ENCODE results near the gene PERM1. TPM values are rescaled to one million over a fixed set of nuclear protein-coding genes. Genes with fewer than 3 reads are reported as not detected.
"Not testable (repeated sequence)": the region's sequence is repeated elsewhere in the genome, so short reads cannot be mapped to it uniquely, and the experiment has no call there.

Gene PERM1
- polyA plus RNA-seq, 1 donor: 0.22 TPM

DNA sequence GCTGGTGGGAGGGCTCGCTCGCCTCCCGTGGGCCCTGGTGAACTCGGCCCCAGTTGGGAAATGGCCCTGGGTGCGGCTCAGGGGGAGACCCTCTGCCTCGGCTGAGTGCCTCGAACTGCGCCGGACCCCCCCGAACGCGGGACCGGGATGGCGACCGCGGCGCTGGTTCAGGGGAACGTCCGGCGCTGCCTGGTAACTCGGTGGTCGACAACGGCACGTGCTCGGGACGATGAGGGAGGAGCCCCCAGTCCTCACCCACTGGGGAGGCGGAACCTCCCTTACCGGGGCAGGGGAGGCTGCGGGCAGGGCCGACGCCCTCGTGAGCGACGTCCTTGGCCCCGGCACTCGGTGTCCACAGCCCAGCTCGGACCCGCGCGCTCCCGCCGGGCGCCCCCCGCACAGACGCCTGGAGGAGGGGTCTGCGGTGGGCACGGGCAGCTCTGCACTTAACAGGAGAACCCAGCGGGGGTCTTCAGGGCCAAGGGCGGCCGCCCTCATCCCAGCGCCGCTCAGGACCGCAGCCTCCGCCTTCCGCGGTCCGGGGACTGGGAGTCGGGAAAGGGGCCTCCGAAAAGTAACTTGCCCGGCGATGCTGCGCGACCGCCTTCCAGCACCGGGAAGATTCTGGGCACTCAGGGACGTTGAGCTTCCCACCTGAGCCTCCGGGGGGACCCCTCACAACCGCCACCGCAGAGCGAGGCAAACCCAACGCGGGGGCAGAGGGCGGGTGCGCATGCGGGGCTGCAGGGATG is 16.3 kb upstream of the PERM1 start:
- Histone ChIP-seq H3K27ac (ENCODE audit: low read length) (no peak overlapping the region), H3K36me3 (ENCODE audit: control insufficient read depth, insufficient read depth, low read length) (no peaks in the 10 kb centered on the region), H3K9me3 (ENCODE audit: control insufficient read depth, low read depth, low read length) (peaks cover 17% of the 10 kb centered on the region), H3K4me3 (ENCODE audit: low read length) (no peak overlapping the region), H3K27me3 (ENCODE audit: control insufficient read depth, insufficient read depth, low read length) (peaks cover 57% of the 10 kb centered on the region), H3K4me1 (ENCODE audit: control insufficient read depth, insufficient read depth, low read length) (peaks cover 16% of the 10 kb centered on the region)
- no peak for DNase-seq
- no CpG with 5 or more reads among the region's 75 CpGs for WGBS (ENCODE audit: insufficient coverage, low lambda C conversion rate)

GRCh38 chr1:997713-997992 is 15.8 kb upstream of the PERM1 start:
- Histone ChIP-seq H3K4me1 (ENCODE audit: control insufficient read depth, insufficient read depth, low read length) (peaks cover 16% of the 10 kb centered on the region), H3K27me3 (ENCODE audit: control insufficient read depth, insufficient read depth, low read length) (peaks cover 57% of the 10 kb centered on the region), H3K36me3 (ENCODE audit: control insufficient read depth, insufficient read depth, low read length) (no peaks in the 10 kb centered on the region), H3K4me3 (ENCODE audit: low read length) (no peak overlapping the region), H3K9me3 (ENCODE audit: control insufficient read depth, low read depth, low read length) (peaks cover 22% of the 10 kb centered on the region), H3K27ac (ENCODE audit: low read length) (no peak overlapping the region)
- DNase-seq: no peak
- WGBS (ENCODE audit: insufficient coverage, low lambda C conversion rate): no CpG with 5 or more reads among the region's 3 CpGs

- H3K4me1 ChIP-seq (ENCODE audit: control insufficient read depth, insufficient read depth, low read length): peaks cover 16% of the 10 kb centered on the region
- WGBS (ENCODE audit: insufficient coverage, low lambda C conversion rate): no CpG with 5 or more reads among the region's 24 CpGs
- no peaks in the 10 kb centered on the region for H3K36me3 ChIP-seq (ENCODE audit: control insufficient read depth, insufficient read depth, low read length)
- H3K9me3 ChIP-seq (ENCODE audit: control insufficient read depth, low read depth, low read length): peaks cover 28% of the 10 kb centered on the region
- no peak overlapping the region for H3K4me3 ChIP-seq (ENCODE audit: low read length)
- no peak for DNase-seq
- peaks cover 57% of the 10 kb centered on the region for H3K27me3 ChIP-seq (ENCODE audit: control insufficient read depth, insufficient read depth, low read length)
- no peak overlapping the region for H3K27ac ChIP-seq (ENCODE audit: low read length)
Measured at GRCh38 chr1:996851-997712, 15.2 kb upstream of the PERM1 start.

DNA sequence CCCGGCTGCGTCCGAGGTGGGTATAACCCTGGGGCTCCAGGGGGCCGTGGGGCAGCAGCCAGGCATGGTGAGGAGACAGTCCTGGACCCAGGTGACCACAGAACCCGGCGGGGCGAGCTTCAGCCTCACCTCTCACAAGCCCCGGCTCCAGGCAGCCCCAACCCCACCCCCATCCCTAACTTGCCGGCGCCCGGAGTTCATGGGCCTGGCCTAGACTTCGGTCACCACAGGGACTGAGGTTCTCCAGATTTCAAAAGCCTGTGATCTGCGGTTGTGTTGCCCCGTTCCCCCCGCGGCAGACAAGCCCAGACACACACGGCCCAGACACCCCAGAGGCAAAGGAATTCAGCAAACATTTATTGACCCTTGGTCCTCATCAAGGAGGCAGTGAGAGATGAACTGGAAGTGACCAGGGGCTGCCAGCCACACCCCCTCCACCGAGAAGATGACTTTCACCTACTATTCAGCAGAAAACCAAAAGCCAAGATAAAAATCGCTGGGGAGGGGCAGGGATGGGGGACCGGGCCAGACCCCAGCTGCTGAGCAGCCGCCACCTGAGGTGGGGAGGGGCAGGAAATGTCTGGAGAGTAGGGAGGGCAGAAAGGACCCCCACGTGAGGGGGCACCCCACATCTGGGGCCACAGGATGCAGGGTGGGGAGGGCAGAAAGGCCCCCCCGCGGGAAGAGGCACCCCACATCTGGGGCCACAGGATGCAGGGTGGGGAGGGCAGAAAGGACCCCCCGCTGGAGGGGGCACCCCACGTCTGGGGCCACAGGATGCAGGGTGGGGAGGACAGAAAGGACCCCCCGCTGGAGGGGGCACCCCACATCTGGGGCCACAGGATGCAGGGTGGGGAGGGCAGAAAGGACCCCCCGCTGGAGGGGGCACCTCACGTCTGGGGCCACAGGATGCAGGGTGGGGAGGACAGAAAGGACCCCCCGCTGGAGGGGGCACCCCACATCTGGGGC is 14.1 kb upstream of the PERM1 start:
- H3K9me3 ChIP-seq (ENCODE audit: control insufficient read depth, low read depth, low read length): peaks cover 31% of the 10 kb centered on the region
- WGBS (ENCODE audit: insufficient coverage, low lambda C conversion rate): no CpG with 5 or more reads among the region's 30 CpGs
- H3K27ac ChIP-seq (ENCODE audit: low read length): no peak overlapping the region
- H3K36me3 ChIP-seq (ENCODE audit: control insufficient read depth, insufficient read depth, low read length): no peaks in the 10 kb centered on the region
- DNase-seq: no peak
- H3K4me1 ChIP-seq (ENCODE audit: control insufficient read depth, insufficient read depth, low read length): peaks cover 11% of the 10 kb centered on the region
- H3K4me3 ChIP-seq (ENCODE audit: low read length): no peak overlapping the region
- peaks cover 52% of the 10 kb centered on the region for H3K27me3 ChIP-seq (ENCODE audit: control insufficient read depth, insufficient read depth, low read length)

DNA sequence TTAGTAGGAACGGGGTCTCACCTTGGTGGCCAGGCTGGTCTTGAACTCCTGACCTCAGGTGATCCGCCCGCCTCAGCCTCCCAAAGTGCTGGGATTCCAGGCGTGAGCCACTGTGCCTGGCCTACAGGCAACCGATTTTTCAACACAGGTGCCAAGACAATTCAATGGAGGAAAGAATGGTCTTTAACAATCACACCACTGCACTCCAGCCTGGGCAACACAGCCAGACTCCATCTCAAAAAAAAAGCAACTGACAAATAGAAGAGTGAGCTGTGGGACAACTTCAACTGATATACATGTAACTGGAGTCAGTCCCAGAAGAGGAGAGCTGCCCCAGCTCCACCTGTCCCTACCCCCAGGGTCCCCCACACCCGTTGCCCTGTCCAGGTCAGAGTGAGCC is 12.7 kb upstream of the PERM1 start:
- H3K9me3 ChIP-seq (ENCODE audit: control insufficient read depth, low read depth, low read length): peaks cover 28% of the 10 kb centered on the region
- H3K27me3 ChIP-seq (ENCODE audit: control insufficient read depth, insufficient read depth, low read length): peaks cover 47% of the 10 kb centered on the region
- not testable (repeated sequence) for DNase-seq; H3K36me3 ChIP-seq (ENCODE audit: control insufficient read depth, insufficient read depth, low read length); H3K4me1 ChIP-seq (ENCODE audit: control insufficient read depth, insufficient read depth, low read length); H3K27ac ChIP-seq (ENCODE audit: low read length); H3K4me3 ChIP-seq (ENCODE audit: low read length)
- no CpG with 5 or more reads among the region's 6 CpGs for WGBS (ENCODE audit: insufficient coverage, low lambda C conversion rate)

- Histone ChIP-seq H3K9me3 (ENCODE audit: control insufficient read depth, low read depth, low read length) (peaks cover 28% of the 10 kb centered on the region), H3K36me3 (ENCODE audit: control insufficient read depth, insufficient read depth, low read length) (no peaks in the 10 kb centered on the region), H3K4me3 (ENCODE audit: low read length) (no peak overlapping the region), H3K27me3 (ENCODE audit: control insufficient read depth, insufficient read depth, low read length) (peaks cover 39% of the 10 kb centered on the region), H3K27ac (ENCODE audit: low read length) (no peak overlapping the region), H3K4me1 (ENCODE audit: control insufficient read depth, insufficient read depth, low read length) (peaks cover 2% of the 10 kb centered on the region)
- no CpG with 5 or more reads among the region's 15 CpGs for WGBS (ENCODE audit: insufficient coverage, low lambda C conversion rate)
- DNase-seq: no peak
Measured at GRCh38 chr1:993379-993995, 11.6 kb upstream of the PERM1 start.

DNA sequence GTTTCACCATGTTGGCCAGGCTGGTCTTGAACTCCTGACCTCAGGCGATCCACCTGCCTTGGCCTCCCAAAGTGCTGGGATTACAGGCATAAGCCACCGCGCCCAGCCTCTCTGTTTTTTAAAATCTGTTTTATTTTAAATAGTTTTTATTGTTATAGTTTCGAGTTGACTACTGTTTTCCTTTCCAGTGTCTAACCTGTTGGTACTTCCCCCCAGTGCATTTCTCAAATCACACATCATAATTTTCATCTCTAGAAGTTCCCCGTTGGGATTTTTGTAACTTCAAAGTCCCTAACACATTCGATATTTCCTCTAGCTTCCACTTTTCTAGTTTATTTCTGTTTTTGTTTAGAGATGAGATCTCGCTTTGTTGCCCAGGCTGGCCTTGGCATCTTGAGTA is 10.5 kb upstream of the PERM1 start:
- Histone ChIP-seq H3K27ac (ENCODE audit: low read length) (no peak overlapping the region), H3K27me3 (ENCODE audit: control insufficient read depth, insufficient read depth, low read length) (peaks cover 28% of the 10 kb centered on the region), H3K4me3 (ENCODE audit: low read length) (no peak overlapping the region), H3K36me3 (ENCODE audit: control insufficient read depth, insufficient read depth, low read length) (no peaks in the 10 kb centered on the region), H3K9me3 (ENCODE audit: control insufficient read depth, low read depth, low read length) (peaks cover 19% of the 10 kb centered on the region), H3K4me1 (ENCODE audit: control insufficient read depth, insufficient read depth, low read length) (no peaks in the 10 kb centered on the region)
- DNase-seq: no peak
- WGBS (ENCODE audit: insufficient coverage, low lambda C conversion rate): 87% methylated on average over 1 of the region's 7 CpGs

DNA sequence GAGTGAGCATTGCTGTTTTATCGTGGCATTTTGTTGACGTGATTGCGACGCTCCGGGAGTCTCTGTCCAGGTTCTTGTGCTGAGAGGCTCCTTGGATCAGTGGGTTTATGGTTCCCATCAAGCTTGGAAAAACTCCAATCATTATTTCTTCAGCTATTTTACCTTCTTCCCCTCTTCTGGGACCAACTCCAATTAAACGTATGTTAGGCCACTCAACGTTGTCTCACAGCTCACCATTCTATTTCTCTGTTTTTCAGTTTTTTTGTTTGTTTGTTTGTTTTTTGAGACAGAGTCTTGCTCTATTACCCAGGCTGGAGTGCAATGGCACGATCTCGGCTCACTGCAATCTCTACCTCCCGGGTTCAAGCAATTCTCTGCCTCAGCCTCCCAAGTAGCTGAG is 10.0 kb upstream of the PERM1 start:
- no peak overlapping the region for H3K4me3 ChIP-seq (ENCODE audit: low read length)
- H3K4me1 ChIP-seq (ENCODE audit: control insufficient read depth, insufficient read depth, low read length): no peaks in the 10 kb centered on the region
- WGBS (ENCODE audit: insufficient coverage, low lambda C conversion rate): 100% methylated on average over 1 of the region's 10 CpGs
- no peak overlapping the region for H3K27ac ChIP-seq (ENCODE audit: low read length)
- no peak for DNase-seq
- peaks cover 19% of the 10 kb centered on the region for H3K9me3 ChIP-seq (ENCODE audit: control insufficient read depth, low read depth, low read length)
- no peaks in the 10 kb centered on the region for H3K36me3 ChIP-seq (ENCODE audit: control insufficient read depth, insufficient read depth, low read length)
- H3K27me3 ChIP-seq (ENCODE audit: control insufficient read depth, insufficient read depth, low read length): peaks cover 24% of the 10 kb centered on the region

- WGBS (ENCODE audit: insufficient coverage, low lambda C conversion rate): 67% methylated on average over 1 of the region's 6 CpGs
Measured at GRCh38 chr1:991275-991674, 9.4 kb upstream of the PERM1 start.

GRCh38 chr1:988061-988460 is 6.2 kb upstream of the PERM1 start:
- WGBS (ENCODE audit: insufficient coverage, low lambda C conversion rate): no CpG with 5 or more reads among the region's 5 CpGs
- Histone ChIP-seq H3K27me3 (ENCODE audit: control insufficient read depth, insufficient read depth, low read length) (peaks cover 24% of the 10 kb centered on the region), H3K9me3 (ENCODE audit: control insufficient read depth, low read depth, low read length) (peaks cover 14% of the 10 kb centered on the region)
- DNase-seq; H3K27ac ChIP-seq (ENCODE audit: low read length); H3K4me1 ChIP-seq (ENCODE audit: control insufficient read depth, insufficient read depth, low read length); H3K36me3 ChIP-seq (ENCODE audit: control insufficient read depth, insufficient read depth, low read length); H3K4me3 ChIP-seq (ENCODE audit: low read length): not testable (repeated sequence)

More at GRCh38 chr1:991275-991674, 9.4 kb upstream of the PERM1 start:
- peaks cover 23% of the 10 kb centered on the region for H3K27me3 ChIP-seq (ENCODE audit: control insufficient read depth, insufficient read depth, low read length)
- not testable (repeated sequence) for H3K4me3 ChIP-seq (ENCODE audit: low read length); H3K36me3 ChIP-seq (ENCODE audit: control insufficient read depth, insufficient read depth, low read length); H3K4me1 ChIP-seq (ENCODE audit: control insufficient read depth, insufficient read depth, low read length); DNase-seq; H3K27ac ChIP-seq (ENCODE audit: low read length)
- H3K9me3 ChIP-seq (ENCODE audit: control insufficient read depth, low read depth, low read length): peaks cover 19% of the 10 kb centered on the region
